ENCODE data around the gene DUSP7.

Gene DUSP7

GRCh38 chr3:52086461-52086860 is 30.1 kb upstream of the DUSP7 start:
- no peak for DNase-seq (ENCODE audit: low spot score)

GRCh38 chr3:52085681-52086282 is 29.4 kb upstream of the DUSP7 start:
- no peak for DNase-seq (ENCODE audit: low spot score)

GRCh38 chr3:52084954-52085680 is 28.7 kb upstream of the DUSP7 start:
- DNase-seq (ENCODE audit: low spot score): no peak

GRCh38 chr3:52084216-52084945 is 28.0 kb upstream of the DUSP7 start:
- no peak for DNase-seq (ENCODE audit: low spot score)

- no peak for DNase-seq (ENCODE audit: low spot score)
Measured at GRCh38 chr3:52083556-52084087, 27.3 kb upstream of the DUSP7 start.

GRCh38 chr3:52082951-52083350 is 26.6 kb upstream of the DUSP7 start:
- no peak for DNase-seq (ENCODE audit: low spot score)

GRCh38 chr3:52080830-52081719 is 24.7 kb upstream of the DUSP7 start:
- DNase-seq (ENCODE audit: low spot score): no peak

- DNase-seq (ENCODE audit: low spot score): no peak
Measured at GRCh38 chr3:52079958-52080357, 23.6 kb upstream of the DUSP7 start.

- DNase-seq (ENCODE audit: low spot score): no peak
Measured at GRCh38 chr3:52078781-52079560, 22.6 kb upstream of the DUSP7 start.

- no peak for DNase-seq (ENCODE audit: low spot score)
Measured at GRCh38 chr3:52077925-52078324, 21.6 kb upstream of the DUSP7 start.

- no peak for DNase-seq (ENCODE audit: low spot score)
Measured at GRCh38 chr3:52076896-52077780, 20.8 kb upstream of the DUSP7 start.

- DNase-seq (ENCODE audit: low spot score): no peak
Measured at GRCh38 chr3:52073490-52073889, 17.1 kb upstream of the DUSP7 start.

- no peak for DNase-seq (ENCODE audit: low spot score)
Measured at GRCh38 chr3:52072471-52072870, 16.1 kb upstream of the DUSP7 start.

- DNase-seq (ENCODE audit: low spot score): no peak
Measured at GRCh38 chr3:52072020-52072419, 15.6 kb upstream of the DUSP7 start.

GRCh38 chr3:52070724-52071621 is 14.6 kb upstream of the DUSP7 start:
- DNase-seq (ENCODE audit: low spot score): no peak

- no peak for DNase-seq (ENCODE audit: low spot score)
Measured at GRCh38 chr3:52069855-52070254, 13.5 kb upstream of the DUSP7 start.

GRCh38 chr3:52069135-52069534 is 12.8 kb upstream of the DUSP7 start:
- no peak for DNase-seq (ENCODE audit: low spot score)

- no peak for DNase-seq (ENCODE audit: low spot score)
Measured at GRCh38 chr3:52068730-52069129, 12.4 kb upstream of the DUSP7 start.

GRCh38 chr3:52068055-52068571 is 11.7 kb upstream of the DUSP7 start:
- DNase-seq (ENCODE audit: low spot score): no peak

Data from kidney tubule cell (primary cell).